ENCODE data around the gene OR2AT4.

Gene OR2AT4

GRCh38 chr11:75087319-75088305, 9.1 kb downstream of the OR2AT4 start:
- no peak for DNase-seq
- Histone ChIP-seq H3K4me3 (ENCODE audit: insufficient read depth, low read depth, low read length, poor library complexity, severe bottlenecking) (no peak overlapping the region), H3K4me1 (ENCODE audit: control insufficient read depth, insufficient read depth, low read length, poor library complexity, severe bottlenecking) (no peaks in the 10 kb centered on the region), H3K36me3 (ENCODE audit: control insufficient read depth, insufficient read depth, low read length) (no peaks in the 10 kb centered on the region), H3K27ac (ENCODE audit: insufficient read depth, low read length, poor library complexity, severe bottlenecking) (no peak overlapping the region), H3K27me3 (replicated peaks; ENCODE audit: control insufficient read depth, insufficient read depth, low read length, poor library complexity, severe bottlenecking) (no peaks in the 10 kb centered on the region), H3K9me3 (ENCODE audit: control insufficient read depth, low read length) (no peaks in the 10 kb centered on the region)

- no peak overlapping the region for H3K4me3 ChIP-seq (ENCODE audit: insufficient read depth, low read depth, low read length, poor library complexity, severe bottlenecking)
- H3K27me3 ChIP-seq (replicated peaks; ENCODE audit: control insufficient read depth, insufficient read depth, low read length, poor library complexity, severe bottlenecking), result no peaks in the 10 kb centered on the region
- DNase-seq, result no peak
- no peaks in the 10 kb centered on the region for H3K9me3 ChIP-seq (ENCODE audit: control insufficient read depth, low read length)
- H3K4me1 ChIP-seq (ENCODE audit: control insufficient read depth, insufficient read depth, low read length, poor library complexity, severe bottlenecking), result no peaks in the 10 kb centered on the region
- no peak overlapping the region for H3K27ac ChIP-seq (ENCODE audit: insufficient read depth, low read length, poor library complexity, severe bottlenecking)
- H3K36me3 ChIP-seq (ENCODE audit: control insufficient read depth, insufficient read depth, low read length), result no peaks in the 10 kb centered on the region
Measured at GRCh38 chr11:75084883-75085282, 11.8 kb downstream of the OR2AT4 start.

GRCh38 chr11:75083217-75083605, 13.5 kb downstream of the OR2AT4 start:
- Histone ChIP-seq H3K36me3 (ENCODE audit: control insufficient read depth, insufficient read depth, low read length) (no peaks in the 10 kb centered on the region), H3K4me3 (ENCODE audit: insufficient read depth, low read depth, low read length, poor library complexity, severe bottlenecking) (no peak overlapping the region), H3K9me3 (ENCODE audit: control insufficient read depth, low read length) (no peaks in the 10 kb centered on the region), H3K27ac (ENCODE audit: insufficient read depth, low read length, poor library complexity, severe bottlenecking) (no peak overlapping the region), H3K4me1 (ENCODE audit: control insufficient read depth, insufficient read depth, low read length, poor library complexity, severe bottlenecking) (no peaks in the 10 kb centered on the region), H3K27me3 (replicated peaks; ENCODE audit: control insufficient read depth, insufficient read depth, low read length, poor library complexity, severe bottlenecking) (no peaks in the 10 kb centered on the region)
- no peak for DNase-seq

- no peak for DNase-seq
- Histone ChIP-seq H3K27me3 (replicated peaks; ENCODE audit: control insufficient read depth, insufficient read depth, low read length, poor library complexity, severe bottlenecking) (no peaks in the 10 kb centered on the region), H3K36me3 (ENCODE audit: control insufficient read depth, insufficient read depth, low read length) (no peaks in the 10 kb centered on the region), H3K4me1 (ENCODE audit: control insufficient read depth, insufficient read depth, low read length, poor library complexity, severe bottlenecking) (no peaks in the 10 kb centered on the region), H3K27ac (ENCODE audit: insufficient read depth, low read length, poor library complexity, severe bottlenecking) (no peak overlapping the region), H3K4me3 (ENCODE audit: insufficient read depth, low read depth, low read length, poor library complexity, severe bottlenecking) (no peak overlapping the region), H3K9me3 (ENCODE audit: control insufficient read depth, low read length) (no peaks in the 10 kb centered on the region)
Measured at GRCh38 chr11:75082601-75083216, 14.0 kb downstream of the OR2AT4 start.

GRCh38 chr11:75079546-75079945, 17.1 kb downstream of the OR2AT4 start:
- no peaks in the 10 kb centered on the region for H3K36me3 ChIP-seq (ENCODE audit: control insufficient read depth, insufficient read depth, low read length)
- no peaks in the 10 kb centered on the region for H3K27me3 ChIP-seq (replicated peaks; ENCODE audit: control insufficient read depth, insufficient read depth, low read length, poor library complexity, severe bottlenecking)
- DNase-seq, result no peak

GRCh38 chr11:75078233-75078632, 18.4 kb downstream of the OR2AT4 start:
- Histone ChIP-seq H3K27ac (ENCODE audit: insufficient read depth, low read length, poor library complexity, severe bottlenecking) (no peak overlapping the region), H3K9me3 (ENCODE audit: control insufficient read depth, low read length) (no peaks in the 10 kb centered on the region), H3K4me1 (ENCODE audit: control insufficient read depth, insufficient read depth, low read length, poor library complexity, severe bottlenecking) (no peaks in the 10 kb centered on the region), H3K36me3 (ENCODE audit: control insufficient read depth, insufficient read depth, low read length) (no peaks in the 10 kb centered on the region), H3K4me3 (ENCODE audit: insufficient read depth, low read depth, low read length, poor library complexity, severe bottlenecking) (no peak overlapping the region), H3K27me3 (replicated peaks; ENCODE audit: control insufficient read depth, insufficient read depth, low read length, poor library complexity, severe bottlenecking) (no peaks in the 10 kb centered on the region)
- DNase-seq, result no peak

More at GRCh38 chr11:75079546-75079945, 17.1 kb downstream of the OR2AT4 start:
- Histone ChIP-seq H3K4me1 (ENCODE audit: control insufficient read depth, insufficient read depth, low read length, poor library complexity, severe bottlenecking) (no peaks in the 10 kb centered on the region), H3K4me3 (ENCODE audit: insufficient read depth, low read depth, low read length, poor library complexity, severe bottlenecking) (no peak overlapping the region), H3K27ac (ENCODE audit: insufficient read depth, low read length, poor library complexity, severe bottlenecking) (no peak overlapping the region), H3K9me3 (ENCODE audit: control insufficient read depth, low read length) (no peaks in the 10 kb centered on the region)

- Histone ChIP-seq H3K27ac (ENCODE audit: insufficient read depth, low read length, poor library complexity, severe bottlenecking) (no peak overlapping the region), H3K9me3 (ENCODE audit: control insufficient read depth, low read length) (no peaks in the 10 kb centered on the region), H3K27me3 (replicated peaks; ENCODE audit: control insufficient read depth, insufficient read depth, low read length, poor library complexity, severe bottlenecking) (no peaks in the 10 kb centered on the region), H3K36me3 (ENCODE audit: control insufficient read depth, insufficient read depth, low read length) (no peaks in the 10 kb centered on the region), H3K4me1 (ENCODE audit: control insufficient read depth, insufficient read depth, low read length, poor library complexity, severe bottlenecking) (no peaks in the 10 kb centered on the region), H3K4me3 (ENCODE audit: insufficient read depth, low read depth, low read length, poor library complexity, severe bottlenecking) (no peak overlapping the region)
- DNase-seq, result no peak
Measured at GRCh38 chr11:75077316-75077715, 19.4 kb downstream of the OR2AT4 start.

- Histone ChIP-seq H3K9me3 (ENCODE audit: control insufficient read depth, low read length) (no peaks in the 10 kb centered on the region), H3K27ac (ENCODE audit: insufficient read depth, low read length, poor library complexity, severe bottlenecking) (no peak overlapping the region), H3K27me3 (replicated peaks; ENCODE audit: control insufficient read depth, insufficient read depth, low read length, poor library complexity, severe bottlenecking) (no peaks in the 10 kb centered on the region), H3K36me3 (ENCODE audit: control insufficient read depth, insufficient read depth, low read length) (no peaks in the 10 kb centered on the region), H3K4me1 (ENCODE audit: control insufficient read depth, insufficient read depth, low read length, poor library complexity, severe bottlenecking) (no peaks in the 10 kb centered on the region), H3K4me3 (ENCODE audit: insufficient read depth, low read depth, low read length, poor library complexity, severe bottlenecking) (no peak overlapping the region)
- DNase-seq, result no peak
Measured at GRCh38 chr11:75076671-75077070, 20.0 kb downstream of the OR2AT4 start.

GRCh38 chr11:75073459-75074190, 23.1 kb downstream of the OR2AT4 start:
- no peak for DNase-seq
- Histone ChIP-seq H3K27me3 (replicated peaks; ENCODE audit: control insufficient read depth, insufficient read depth, low read length, poor library complexity, severe bottlenecking) (no peaks in the 10 kb centered on the region), H3K4me1 (ENCODE audit: control insufficient read depth, insufficient read depth, low read length, poor library complexity, severe bottlenecking) (no peaks in the 10 kb centered on the region), H3K36me3 (ENCODE audit: control insufficient read depth, insufficient read depth, low read length) (no peaks in the 10 kb centered on the region), H3K27ac (ENCODE audit: insufficient read depth, low read length, poor library complexity, severe bottlenecking) (no peak overlapping the region), H3K9me3 (ENCODE audit: control insufficient read depth, low read length) (no peaks in the 10 kb centered on the region), H3K4me3 (ENCODE audit: insufficient read depth, low read depth, low read length, poor library complexity, severe bottlenecking) (no peak overlapping the region)
